Keratinocyte (primary cell): Measurements from ENCODE around the gene SPTBN4. TPM values are rescaled to one million over a fixed set of nuclear protein-coding genes. Genes with fewer than 3 reads are reported as not detected.

Experiments
- DNase-seq: peaks from one replicate; pipeline ENCODE4 v3.0.0-alpha.2; 2011; ENCODE audit warnings: low read depth, missing footprints, low spot score
- FAIRE-seq: peaks from 2 replicates; lab custom pipeline; 2011; peaks lifted over from hg19 to GRCh38; lab: Jason Lieb, UNC
- H2AFZ ChIP-seq: 2 replicates; pipeline ENCODE4 v1.6.0; 2012; ENCODE audit warnings: low read length, control low read depth, inconsistent platforms; ENCODE audit not compliant: control insufficient read depth
- H3K27ac ChIP-seq: 2 replicates; pipeline ENCODE4 v1.5.1; 2011; ENCODE audit warnings: low read length; ENCODE audit not compliant: control insufficient read depth, insufficient read depth
- H3K27me3 ChIP-seq: 3 replicates; pipeline ENCODE4 v1.6.0; 2011; ENCODE audit warnings: low read length; ENCODE audit not compliant: control insufficient read depth, insufficient read depth; ENCODE audit errors: extremely low read depth
- H3K36me3 ChIP-seq, 2 experiments: 2 replicates in 1 of 2; 3 replicates in 1 of 2; pipeline ENCODE4 v1.5.1; 2011; ENCODE audit warnings: low read length in 2 of 2, mild to moderate bottlenecking in 1 of 2; ENCODE audit not compliant: control insufficient read depth in 2 of 2, insufficient read depth in 2 of 2; ENCODE audit errors: extremely low read depth in 1 of 2
- H3K4me1 ChIP-seq: 3 replicates; pipeline ENCODE4 v1.5.1; 2011; ENCODE audit warnings: low read length; ENCODE audit not compliant: control insufficient read depth, insufficient read depth; ENCODE audit errors: extremely low read depth
- H3K4me2 ChIP-seq: 3 replicates; pipeline ENCODE4 v1.6.0; 2011; ENCODE audit warnings: low read depth, low read length; ENCODE audit not compliant: control insufficient read depth, insufficient read depth; ENCODE audit errors: extremely low read depth
- H3K4me3 ChIP-seq, 3 experiments: fragments of 200-600 bp in 1 of 3; sonication (generic) in 1 of 3; 2 replicates in 2 of 3; 3 replicates in 1 of 3; pipeline ENCODE4 v1.5.1; 2011 to 2016; ENCODE audit warnings: low read length in 3 of 3, mild to moderate bottlenecking in 3 of 3, control low read depth in 2 of 3, inconsistent platforms in 1 of 3, low read depth in 1 of 3, mixed read lengths in 1 of 3, mixed run types in 1 of 3, moderate library complexity in 1 of 3; ENCODE audit not compliant: control insufficient read depth in 2 of 3, insufficient read depth in 2 of 3; ENCODE audit errors: extremely low read depth in 1 of 3
- H3K79me2 ChIP-seq: 2 replicates; pipeline ENCODE4 v1.6.0; 2012; ENCODE audit warnings: low read length; ENCODE audit not compliant: control insufficient read depth, insufficient read depth
- H3K9ac ChIP-seq: 3 replicates; pipeline ENCODE4 v1.6.0; 2011; ENCODE audit warnings: low read length; ENCODE audit not compliant: control insufficient read depth, insufficient read depth; ENCODE audit errors: extremely low read depth
- H3K9me1 ChIP-seq: 3 replicates; pipeline ENCODE4 v1.6.0; 2011; ENCODE audit warnings: low read length; ENCODE audit not compliant: control insufficient read depth, insufficient read depth; ENCODE audit errors: extremely low read depth
- H3K9me3 ChIP-seq: 2 replicates; pipeline ENCODE4 v1.5.1; 2012; ENCODE audit warnings: low read depth, low read length; ENCODE audit not compliant: control insufficient read depth
- H4K20me1 ChIP-seq: 3 replicates; pipeline ENCODE4 v1.6.0; 2011; ENCODE audit warnings: low read length; ENCODE audit not compliant: control insufficient read depth, insufficient read depth; ENCODE audit errors: extremely low read depth
- EZH2 ChIP-seq: IDR thresholded peaks from one replicate; pipeline ENCODE4 v1.6.1; 2012; ENCODE audit warnings: inconsistent platforms, mild to moderate bottlenecking, low read length, moderate library complexity
- dilution Hi-C: fragments of 300-500 bp; cut with MboI; formaldehyde crosslinking; loops from one replicate; pipeline ENCODE4 v1.7.0; 2020; ENCODE audit warnings: low sequenced_read_pairs; ENCODE audit not compliant: extremely low pct_ligation_motif_present
- polyA plus RNA-seq, 5 experiments: library from polyadenylated mRNA; depleted of rRNA in 3 of 5; stranded (reverse) in 3 of 5; stranded (forward) in 1 of 5; unstranded in 1 of 5; fragments of >200 nt; gene quantifications; 1 replicate in 1 of 5; 2 replicates in 3 of 5; 3 replicates in 1 of 5; pipeline versions ENCODE4 v1.2.1 to v1.2.3, GENCODE V29; 2011 to 2012; ENCODE audit warnings: missing spikeins in 2 of 5, low read depth in 1 of 5, low replicate concordance in 1 of 5
- TF ChIP-seq, protein P1 (sequence below), 3 experiments: IDR thresholded peaks in 1 of 3; conservative IDR thresholded peaks in 1 of 3; optimal IDR thresholded peaks in 1 of 3; 2 replicates in 2 of 3; 3 replicates in 1 of 3; pipeline versions ENCODE3 to v1.5.1; 2011; ENCODE audit warnings: low read length in 3 of 3, mild to moderate bottlenecking in 3 of 3, moderate library complexity in 2 of 3, control low read depth in 1 of 3, inconsistent platforms in 1 of 3; ENCODE audit not compliant: insufficient read depth in 2 of 3; ENCODE audit errors: extremely low read depth in 1 of 3

SPTBN4 gene
- polyA plus RNA-seq, 1 donor (not counting 4 experiments of a cell fraction or from before 2014, with no cell fraction given), result 0.17 TPM

DNA sequence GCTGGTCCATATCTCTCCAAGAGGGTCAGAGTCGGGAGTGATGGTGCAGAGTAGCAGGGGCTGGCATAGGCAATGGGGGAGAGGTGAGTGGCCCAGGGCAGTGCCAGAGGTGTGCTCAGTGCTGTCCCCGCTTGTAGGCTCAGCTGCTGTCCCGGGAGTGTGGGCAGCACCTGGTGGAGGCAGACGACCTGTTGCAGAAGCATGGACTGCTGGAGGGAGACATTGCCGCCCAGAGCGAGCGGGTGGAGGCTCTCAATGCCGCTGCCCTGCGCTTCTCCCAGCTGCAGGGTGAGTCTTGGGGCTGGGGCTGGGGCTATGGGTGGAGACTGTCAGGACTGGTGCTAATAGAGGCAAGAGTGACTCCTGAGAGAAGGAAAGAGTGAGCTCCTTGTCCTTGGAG is 39.3 kb downstream of the SPTBN4 start:
- Histone ChIP-seq H3K4me1 (no peaks in the 10 kb centered on the region), H3K27ac (no peak overlapping the region), H3K79me2 (no peaks in the 10 kb centered on the region), H3K9ac (no peak overlapping the region), H4K20me1 (no peaks in the 10 kb centered on the region), H3K36me3 (no peaks in the 10 kb centered on the region), H3K27me3 (peaks cover 6% of the 10 kb centered on the region), H2AFZ (no peak overlapping the region), H3K4me3 (no peak overlapping the region), H3K4me2 (no peak overlapping the region), H3K9me1 (no peaks in the 10 kb centered on the region), H3K9me3 (no peaks in the 10 kb centered on the region)
- dilution Hi-C loops, result no loop called here
- FAIRE-seq (no peak), DNase-seq (no peak)
- no peak for TF ChIP-seq EZH2
- TF ChIP-seq, protein P1, sequence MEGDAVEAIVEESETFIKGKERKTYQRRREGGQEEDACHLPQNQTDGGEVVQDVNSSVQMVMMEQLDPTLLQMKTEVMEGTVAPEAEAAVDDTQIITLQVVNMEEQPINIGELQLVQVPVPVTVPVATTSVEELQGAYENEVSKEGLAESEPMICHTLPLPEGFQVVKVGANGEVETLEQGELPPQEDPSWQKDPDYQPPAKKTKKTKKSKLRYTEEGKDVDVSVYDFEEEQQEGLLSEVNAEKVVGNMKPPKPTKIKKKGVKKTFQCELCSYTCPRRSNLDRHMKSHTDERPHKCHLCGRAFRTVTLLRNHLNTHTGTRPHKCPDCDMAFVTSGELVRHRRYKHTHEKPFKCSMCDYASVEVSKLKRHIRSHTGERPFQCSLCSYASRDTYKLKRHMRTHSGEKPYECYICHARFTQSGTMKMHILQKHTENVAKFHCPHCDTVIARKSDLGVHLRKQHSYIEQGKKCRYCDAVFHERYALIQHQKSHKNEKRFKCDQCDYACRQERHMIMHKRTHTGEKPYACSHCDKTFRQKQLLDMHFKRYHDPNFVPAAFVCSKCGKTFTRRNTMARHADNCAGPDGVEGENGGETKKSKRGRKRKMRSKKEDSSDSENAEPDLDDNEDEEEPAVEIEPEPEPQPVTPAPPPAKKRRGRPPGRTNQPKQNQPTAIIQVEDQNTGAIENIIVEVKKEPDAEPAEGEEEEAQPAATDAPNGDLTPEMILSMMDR (optimal IDR thresholded peaks at IDR 0.05 in 1 of 3, IDR thresholded peaks at IDR 0.05 in 1 of 3, conservative IDR thresholded peaks at IDR 0.05 in 1 of 3; ENCODE audit: extremely low read depth in 1 of 3, insufficient read depth in 2 of 3, low read length in 3 of 3), result no peak

DNA sequence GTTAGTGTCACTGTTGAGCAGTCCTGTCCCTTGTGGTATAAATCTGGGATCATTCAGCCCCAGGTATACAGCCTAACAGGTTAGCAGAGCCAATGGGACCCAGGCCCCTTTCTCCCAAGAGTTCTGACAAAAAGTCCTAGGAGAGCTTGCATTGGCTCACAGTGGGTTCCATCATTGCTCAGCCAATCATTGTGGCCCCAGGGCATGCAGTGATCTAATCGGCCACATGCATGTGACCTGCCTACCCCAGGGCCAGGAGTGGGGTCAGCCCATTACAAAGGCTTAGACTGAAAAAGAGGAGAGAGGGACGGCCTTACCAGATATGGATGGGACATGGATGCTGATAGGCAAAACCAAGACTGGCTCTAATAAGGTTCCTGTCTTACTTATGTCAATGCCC is 41.1 kb downstream of the SPTBN4 start:
- dilution Hi-C loops, result no loop called here
- Histone ChIP-seq H3K27me3 (peaks cover 19% of the 10 kb centered on the region), H3K36me3 (no peaks in the 10 kb centered on the region), H3K27ac (no peak overlapping the region), H3K9me3 (no peaks in the 10 kb centered on the region), H3K79me2 (no peaks in the 10 kb centered on the region), H3K4me2 (no peak overlapping the region), H3K9ac (no peak overlapping the region), H4K20me1 (no peaks in the 10 kb centered on the region), H3K4me3 (no peak overlapping the region), H3K4me1 (no peaks in the 10 kb centered on the region), H3K9me1 (no peaks in the 10 kb centered on the region), H2AFZ (no peak overlapping the region)
- FAIRE-seq (no peak), DNase-seq (no peak)
- TF ChIP-seq EZH2, result no peak
- TF ChIP-seq, protein P1 (optimal IDR thresholded peaks at IDR 0.05 in 1 of 3, IDR thresholded peaks at IDR 0.05 in 1 of 3, conservative IDR thresholded peaks at IDR 0.05 in 1 of 3; ENCODE audit: extremely low read depth in 1 of 3, insufficient read depth in 2 of 3, low read length in 3 of 3), result no peak
